Endothelial cell of umbilical vein (primary cell): ENCODE measurements around the gene ARID2. TPM values are rescaled to one million over a fixed set of nuclear protein-coding genes. Genes with fewer than 3 reads are reported as not detected.

ENCODE experiments used
- BruUV-seq: library from RNA; stranded (reverse); fragments of 400-500 nt; replicated peaks from 2 replicates; lab custom pipeline; 2021; lab: Mats Ljungman, UMichigan
- CTCF ChIA-PET: fragments of 300-600, 350-600 bp; sonication (Branson Sonifier 250); formaldehyde crosslinking; loops from one replicate; lab custom pipeline; 2021; ENCODE audit warnings: antibody characterized with exemption, inconsistent platforms; lab: Charles Lee
- POLR2A ChIA-PET: fragments of 300-600, 350-600 bp; sonication (Branson Sonifier 250); formaldehyde crosslinking; loops from one replicate; lab custom pipeline; 2021; ENCODE audit warnings: antibody characterized with exemption, inconsistent platforms; lab: Charles Lee
- DNase-seq: peaks from one replicate; pipeline ENCODE4 v3.0.0-alpha.2; 2011; ENCODE audit warnings: low read depth, low spot score
- FAIRE-seq: peaks from 2 replicates; lab custom pipeline; 2011; peaks lifted over from hg19 to GRCh38; lab: Jason Lieb, UNC
- H2AFZ ChIP-seq: 2 replicates; pipeline ENCODE4 v1.6.0; 2012; ENCODE audit warnings: low read depth, low read length, control low read depth, inconsistent platforms
- H3K27ac ChIP-seq: 2 replicates; pipeline ENCODE4 v1.5.1; 2011; ENCODE audit warnings: low read depth, mild to moderate bottlenecking, control low read depth, low read length, moderate library complexity; ENCODE audit not compliant: insufficient read depth
- H3K27me3 ChIP-seq, 2 experiments: 2 replicates each; pipeline versions ENCODE4 v1.6.0 to v1.6.1; 2011; ENCODE audit warnings: low read length in 2 of 2, mixed read lengths in 1 of 2; ENCODE audit not compliant: control insufficient read depth in 2 of 2, insufficient read depth in 2 of 2
- H3K36me3 ChIP-seq, 2 experiments: 2 replicates in 1 of 2; 3 replicates in 1 of 2; pipeline ENCODE4 v1.5.1; 2011; ENCODE audit warnings: low read length in 2 of 2, mild to moderate bottlenecking in 1 of 2, moderate library complexity in 1 of 2; ENCODE audit not compliant: control insufficient read depth in 2 of 2, insufficient read depth in 2 of 2; ENCODE audit errors: extremely low read depth in 1 of 2
- H3K4me1 ChIP-seq: 3 replicates; pipeline ENCODE4 v1.5.1; 2011; ENCODE audit warnings: mild to moderate bottlenecking, low read length; ENCODE audit not compliant: control insufficient read depth, insufficient read depth; ENCODE audit errors: extremely low read depth
- H3K4me2 ChIP-seq: 2 replicates; pipeline ENCODE4 v1.6.1; 2011; ENCODE audit warnings: low read length, control low read depth, mixed read lengths; ENCODE audit not compliant: insufficient read depth
- H3K4me3 ChIP-seq, 3 experiments: fragments of 200-600 bp in 1 of 3; sonication (generic), shearing (Covaris generic) in 1 of 3; replicated peaks in 1 of 3; 2 replicates each; pipeline ENCODE4 v1.5.1; 2011 to 2016; ENCODE audit warnings: control low read depth in 3 of 3, low read length in 3 of 3, mild to moderate bottlenecking in 2 of 3, inconsistent platforms in 1 of 3, low read depth in 1 of 3, moderate library complexity in 1 of 3; ENCODE audit not compliant: insufficient read depth in 1 of 3
- H3K79me2 ChIP-seq: 2 replicates; pipeline ENCODE4 v1.6.0; 2012; ENCODE audit warnings: low read length, inconsistent platforms; ENCODE audit not compliant: control insufficient read depth, insufficient read depth
- H3K9ac ChIP-seq: replicated peaks from 2 replicates; pipeline ENCODE3; 2011; ENCODE audit warnings: low read length, control low read depth; ENCODE audit not compliant: insufficient read depth; ENCODE audit errors: extremely low read depth
- H3K9me1 ChIP-seq: replicated peaks from 3 replicates; pipeline ENCODE4 v1.6.0; 2011; ENCODE audit warnings: mild to moderate bottlenecking, low read length; ENCODE audit not compliant: control insufficient read depth, insufficient read depth; ENCODE audit errors: extremely low read depth
- H3K9me3 ChIP-seq: replicated peaks from 2 replicates; pipeline ENCODE4 v1.5.1; 2012; ENCODE audit warnings: low read length, inconsistent platforms; ENCODE audit not compliant: control insufficient read depth, insufficient read depth
- H4K20me1 ChIP-seq: replicated peaks from 2 replicates; pipeline ENCODE3; 2011; ENCODE audit warnings: mild to moderate bottlenecking, low read length; ENCODE audit not compliant: control insufficient read depth, insufficient read depth; ENCODE audit errors: extremely low read depth
- EZH2 ChIP-seq: IDR thresholded peaks from 2 replicates; pipeline ENCODE4 v1.6.1; 2012; ENCODE audit warnings: borderline replicate concordance, low read depth, mild to moderate bottlenecking, moderate library complexity, low read length, inconsistent platforms; ENCODE audit not compliant: severe bottlenecking
- FOS ChIP-seq: IDR thresholded peaks from 2 replicates; pipeline ENCODE4 v1.6.1; 2011; ENCODE audit warnings: mild to moderate bottlenecking, low read length, moderate library complexity, borderline replicate concordance; ENCODE audit not compliant: insufficient read depth
- GATA2 ChIP-seq: IDR thresholded peaks from 2 replicates; pipeline ENCODE4 v1.7.0; 2011; ENCODE audit warnings: low read depth, mild to moderate bottlenecking, moderate library complexity, mixed read lengths, low read length; ENCODE audit not compliant: insufficient read length, insufficient read depth
- JUN ChIP-seq: IDR thresholded peaks from 2 replicates; pipeline ENCODE4 v1.6.1; 2011; ENCODE audit warnings: borderline replicate concordance, low read depth; ENCODE audit not compliant: insufficient read length, insufficient read depth
- POLR2A ChIP-seq: IDR thresholded peaks from 2 replicates; pipeline ENCODE4 v1.6.1; 2012; ENCODE audit warnings: low read depth, mild to moderate bottlenecking, control low read depth, low read length
- POLR2AphosphoS5 ChIP-seq: IDR thresholded peaks from 2 replicates; pipeline ENCODE4 v1.6.1; 2012; ENCODE audit warnings: low read depth, mild to moderate bottlenecking, control low read depth, low read length, moderate library complexity; ENCODE audit not compliant: insufficient read depth
- dilution Hi-C: fragments of 300-500 bp; cut with MboI; formaldehyde crosslinking; loops from one replicate; pipeline ENCODE4 v1.15.0; 2019; ENCODE audit warnings: low sequenced_read_pairs; ENCODE audit not compliant: extremely low pct_ligation_motif_present
- intact Hi-C: fragments of 100-400 bp; cut with micrococcal nuclease; formaldehyde crosslinking; loops from one replicate; pipeline ENCODE4 v1.10.0; 2022
- polyA plus RNA-seq, 4 experiments: library from polyadenylated mRNA; depleted of rRNA in 3 of 4; stranded (reverse) in 3 of 4; unstranded in 1 of 4; fragments of >200 nt; gene quantifications; 2 replicates each; pipeline versions ENCODE4 v1.2.1 to v1.2.3, GENCODE V29; 2011 to 2012; ENCODE audit warnings: missing spikeins in 1 of 4
- total RNA-seq: library from RNA; stranded (reverse); gene quantifications from 2 replicates; pipeline ENCODE4 v1.2.3, GENCODE V29; 2021
- TF ChIP-seq, protein P1 (sequence below), 2 donors: IDR thresholded peaks; 1 replicate in 1 of 2; 2 replicates in 1 of 2; pipeline ENCODE4 v1.5.1; 2011; ENCODE audit warnings: low read length in 2 of 2, mild to moderate bottlenecking in 2 of 2, moderate library complexity in 2 of 2, control low read depth in 1 of 2, inconsistent platforms in 1 of 2, low read depth in 1 of 2; ENCODE audit not compliant: insufficient read depth in 1 of 2; ENCODE audit errors: extremely low read depth in 1 of 2
- TF ChIP-seq, protein P2 (sequence below): IDR thresholded peaks from 2 replicates; pipeline ENCODE4 v1.6.1; 2011; ENCODE audit not compliant: insufficient read depth, insufficient read length

Gene ARID2
- total and polyA plus RNA-seq, 2 donors (not counting 3 experiments of a cell fraction or from before 2014, with no cell fraction given) = 10.8 to 26.7 TPM

DNA sequence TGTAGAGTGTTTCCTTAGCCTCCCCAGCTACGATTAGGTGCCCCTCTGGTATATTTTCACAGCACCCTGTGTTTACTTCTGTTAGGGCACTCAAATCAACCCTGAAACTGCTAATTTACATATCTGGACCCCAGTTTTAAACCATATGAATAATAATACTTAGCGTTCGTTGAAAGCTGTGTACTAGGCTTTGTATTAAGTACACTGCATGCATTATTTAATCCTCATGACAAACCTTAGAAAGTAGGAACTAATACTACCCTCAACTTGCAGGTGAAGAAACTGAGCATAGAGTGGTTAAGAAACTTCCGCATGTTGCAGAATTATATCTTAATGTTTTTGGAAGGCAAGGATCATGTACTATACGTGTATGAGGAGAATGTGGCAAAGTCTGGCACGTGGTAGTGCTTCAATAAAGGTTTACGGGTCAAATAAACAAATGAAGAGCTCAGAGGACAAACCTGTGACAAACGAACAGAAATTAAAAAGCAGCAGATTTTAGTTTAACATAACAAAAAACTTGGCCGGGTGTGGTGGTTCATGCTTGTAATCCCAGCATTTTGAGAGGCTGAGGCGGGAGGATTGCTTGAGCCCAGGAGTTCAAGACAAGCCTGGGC, 22.2 kb upstream of the ARID2 start:
- H3K27ac ChIP-seq = no peak overlapping the region
- no peaks in the 10 kb centered on the region for H3K4me1 ChIP-seq
- TF ChIP-seq JUN (no peak), POLR2A (no peak)
- TF ChIP-seq, protein P1, sequence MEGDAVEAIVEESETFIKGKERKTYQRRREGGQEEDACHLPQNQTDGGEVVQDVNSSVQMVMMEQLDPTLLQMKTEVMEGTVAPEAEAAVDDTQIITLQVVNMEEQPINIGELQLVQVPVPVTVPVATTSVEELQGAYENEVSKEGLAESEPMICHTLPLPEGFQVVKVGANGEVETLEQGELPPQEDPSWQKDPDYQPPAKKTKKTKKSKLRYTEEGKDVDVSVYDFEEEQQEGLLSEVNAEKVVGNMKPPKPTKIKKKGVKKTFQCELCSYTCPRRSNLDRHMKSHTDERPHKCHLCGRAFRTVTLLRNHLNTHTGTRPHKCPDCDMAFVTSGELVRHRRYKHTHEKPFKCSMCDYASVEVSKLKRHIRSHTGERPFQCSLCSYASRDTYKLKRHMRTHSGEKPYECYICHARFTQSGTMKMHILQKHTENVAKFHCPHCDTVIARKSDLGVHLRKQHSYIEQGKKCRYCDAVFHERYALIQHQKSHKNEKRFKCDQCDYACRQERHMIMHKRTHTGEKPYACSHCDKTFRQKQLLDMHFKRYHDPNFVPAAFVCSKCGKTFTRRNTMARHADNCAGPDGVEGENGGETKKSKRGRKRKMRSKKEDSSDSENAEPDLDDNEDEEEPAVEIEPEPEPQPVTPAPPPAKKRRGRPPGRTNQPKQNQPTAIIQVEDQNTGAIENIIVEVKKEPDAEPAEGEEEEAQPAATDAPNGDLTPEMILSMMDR (IDR thresholded peaks at IDR 0.05; ENCODE audit: extremely low read depth in 1 of 2, insufficient read depth in 1 of 2, low read depth in 1 of 2, low read length in 2 of 2) = no peak
- TF ChIP-seq, protein P2, sequence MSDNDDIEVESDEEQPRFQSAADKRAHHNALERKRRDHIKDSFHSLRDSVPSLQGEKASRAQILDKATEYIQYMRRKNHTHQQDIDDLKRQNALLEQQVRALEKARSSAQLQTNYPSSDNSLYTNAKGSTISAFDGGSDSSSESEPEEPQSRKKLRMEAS = no peak
- H3K4me2 ChIP-seq = no peak overlapping the region
- no peaks in the 10 kb centered on the region for H3K27me3 ChIP-seq
- no peaks in the 10 kb centered on the region for H3K79me2 ChIP-seq
- BruUV-seq = no TSS peak
- H3K9me3 ChIP-seq = no peaks in the 10 kb centered on the region
- no peak for FAIRE-seq
- CTCF ChIA-PET = interaction anchor here (0.7 to 2.2 kb wide), 2 partner anchors 13 to 18 kb away, joined by 3 to 7 read pairs; no protein-coding TSS in a partner anchor
- no peak overlapping the region for H3K9ac ChIP-seq
- no peak for DNase-seq
- H3K4me3 ChIP-seq = no peak overlapping the region
- intact Hi-C loops (no loop called here), dilution Hi-C loops (no loop called here)
- H4K20me1 ChIP-seq = no peaks in the 10 kb centered on the region
- H3K9me1 ChIP-seq = no peaks in the 10 kb centered on the region
- POLR2A ChIA-PET = no interaction called here
- H3K36me3 ChIP-seq = no peaks in the 10 kb centered on the region
- no peak overlapping the region for H2AFZ ChIP-seq

DNA sequence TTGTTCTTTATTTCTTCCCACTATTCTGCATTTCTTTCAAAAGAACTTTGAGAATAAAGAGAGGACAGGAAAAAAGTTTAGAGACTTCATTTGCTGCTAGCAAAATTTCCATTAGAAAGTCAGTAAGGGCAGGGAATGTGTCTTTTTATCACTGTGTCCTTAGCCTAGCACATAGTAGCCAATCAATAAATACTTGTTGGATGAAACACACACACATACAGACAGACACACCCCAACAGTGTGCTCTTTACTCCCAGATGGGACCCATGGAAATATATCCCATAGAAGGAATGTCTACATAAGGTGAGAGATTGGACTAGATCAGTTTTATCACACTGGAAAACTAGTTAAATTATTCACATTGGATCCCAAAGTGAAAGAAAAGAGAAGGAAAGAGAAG, 21.1 kb upstream of the ARID2 start:
- H3K4me3 ChIP-seq = no peak overlapping the region
- H2AFZ ChIP-seq = no peak overlapping the region
- no peak overlapping the region for H3K4me2 ChIP-seq
- BruUV-seq = no TSS peak
- no peaks in the 10 kb centered on the region for H3K79me2 ChIP-seq
- DNase-seq (no peak), FAIRE-seq (no peak)
- H3K9me1 ChIP-seq = no peaks in the 10 kb centered on the region
- dilution Hi-C loops = no loop called here
- no peaks in the 10 kb centered on the region for H4K20me1 ChIP-seq
- H3K4me1 ChIP-seq = no peaks in the 10 kb centered on the region
- no peak overlapping the region for H3K27ac ChIP-seq
- CTCF ChIA-PET = no interaction called here
- no peak overlapping the region for H3K9ac ChIP-seq
- no peaks in the 10 kb centered on the region for H3K36me3 ChIP-seq
- POLR2A ChIA-PET = no interaction called here
- no peaks in the 10 kb centered on the region for H3K27me3 ChIP-seq
- intact Hi-C loops = no loop called here
- no peaks in the 10 kb centered on the region for H3K9me3 ChIP-seq
- TF ChIP-seq, protein P1 (IDR thresholded peaks at IDR 0.05; ENCODE audit: extremely low read depth in 1 of 2, insufficient read depth in 1 of 2, low read depth in 1 of 2, low read length in 2 of 2) = no peak
- TF ChIP-seq JUN (no peak), FOS (no peak), EZH2 (no peak), GATA2 (no peak), POLR2AphosphoS5 (no peak), POLR2A (no peak)
- TF ChIP-seq, protein P2 = no peak
